Gastrocnemius medialis (tissue), 4 donors: ENCODE measurements around the gene BCL7A. TPM values are rescaled to one million over a fixed set of nuclear protein-coding genes. Genes with fewer than 3 reads are reported as not detected.

Experiments
- ATAC-seq, 2 donors: fragments of 150-250 bp; one replicate each; pipeline ENCODE4 v1.9.1; 2016
- DNase-seq, 2 donors: peaks; one replicate each; pipeline ENCODE4 v3.0.0-alpha.2; 2019
- H3K27ac ChIP-seq, 4 donors: fragments of 200-600 bp; sonication (generic); 1 replicate in 1 of 4; 2 replicates in 3 of 4; pipeline ENCODE4 v1.5.1; 2016 to 2018; ENCODE audit warnings: mild to moderate bottlenecking in 2 of 4, moderate library complexity in 1 of 4
- H3K27me3 ChIP-seq, 3 donors: fragments of 200-600 bp; sonication (generic) in 2 of 3; 1 replicate in 1 of 3; 2 replicates in 2 of 3; pipeline versions ENCODE4 v1.5.1 to v1.6.0; 2016 to 2019; ENCODE audit warnings: mild to moderate bottlenecking in 1 of 3, moderate library complexity in 1 of 3
- H3K36me3 ChIP-seq, 2 donors: fragments of 200-600 bp; sonication (generic) in 1 of 2; one replicate each; pipeline ENCODE4 v1.5.1; 2017 to 2018
- H3K4me1 ChIP-seq, 2 donors: fragments of 200-600 bp; sonication (generic) in 1 of 2; one replicate each; pipeline ENCODE4 v1.5.1; 2016 to 2017; ENCODE audit warnings: mild to moderate bottlenecking in 2 of 2
- H3K4me3 ChIP-seq, 4 donors: fragments of 200-600 bp; sonication (generic) in 3 of 4; 1 replicate in 1 of 4; 2 replicates in 3 of 4; pipeline ENCODE4 v1.5.1; 2016 to 2019; ENCODE audit warnings: mild to moderate bottlenecking in 2 of 4
- H3K9me3 ChIP-seq, 3 donors: fragments of 200-600 bp; sonication (generic) in 2 of 3; 1 replicate in 1 of 3; 2 replicates in 2 of 3; pipeline ENCODE4 v1.5.1; 2016 to 2019
- CTCF ChIP-seq, 5 experiments: fragments of 450-650 bp in 3 of 5; fragments of 200-600 bp in 2 of 5; sonication (generic) in 2 of 5; IDR thresholded peaks in 4 of 5; conservative IDR thresholded peaks in 1 of 5; 1 replicate in 4 of 5; 2 replicates in 1 of 5; pipeline ENCODE4 v1.5.1; 2016 to 2019; ENCODE audit warnings: antibody characterized with exemption in 5 of 5, mild to moderate bottlenecking in 3 of 5, moderate library complexity in 3 of 5
- POLR2A ChIP-seq, 2 donors: fragments of 450-650 bp; IDR thresholded peaks; one replicate each; pipeline ENCODE4 v1.6.1; 2017; ENCODE audit warnings: antibody characterized with exemption in 2 of 2, mild to moderate bottlenecking in 2 of 2, moderate library complexity in 2 of 2
- in situ Hi-C, 4 donors: fragments of 200-750 bp; cut with MboI; loops; one replicate each; pipeline versions ENCODE4 v1.15.0 to v1.8.0; 2017; ENCODE audit warnings: low sequenced_read_pairs in 4 of 4
- intact Hi-C: fragments of 100-400 bp; cut with DNase I; formaldehyde crosslinking; loops from one replicate; pipeline ENCODE4 v1.15.1; 2023; ENCODE audit warnings: low total_unique reads
- total RNA-seq, 4 donors: library from RNA; depleted of rRNA; stranded (reverse); fragments of >200 nt; gene quantifications; one replicate each; pipeline versions ENCODE4 v1.1.0 to v1.2.3, GENCODE V29; 2016

BCL7A gene
- total RNA-seq, 4 donors from 2014 or later: 9.8 to 23.5 (median 13.7) TPM

GRCh38 chr12:122067548-122067947, 45.9 kb downstream of the BCL7A start:
- Histone ChIP-seq H3K27me3 (no peaks in the 10 kb centered on the region), H3K4me3 (no peak overlapping the region), H3K36me3 (no peaks in the 10 kb centered on the region), H3K27ac (no peak overlapping the region), H3K4me1 (peaks cover 35 to 39% of the 10 kb centered on the region in 2 donors), H3K9me3 (no peaks in the 10 kb centered on the region)
- in situ Hi-C loops: no loop called here
- TF ChIP-seq CTCF (IDR thresholded peaks at IDR 0.05 in 4 of 5, conservative IDR thresholded peaks at IDR 0.05 in 1 of 5): no peak
- no peak for TF ChIP-seq POLR2A (IDR thresholded peaks at IDR 0.05)
- intact Hi-C loops: no loop called here
- DNase-seq: no peak
- no peak for ATAC-seq

- in situ Hi-C loops: no loop called here
Observed at GRCh38 chr12:122067966-122068365, 46.3 kb downstream of the BCL7A start.

GRCh38 chr12:122072031-122072970, 50.6 kb downstream of the BCL7A start:
- TF ChIP-seq CTCF (IDR thresholded peaks at IDR 0.05 in 4 of 5, conservative IDR thresholded peaks at IDR 0.05 in 1 of 5) (peak in 1 of 5 experiments; percentile 50), POLR2A (IDR thresholded peaks at IDR 0.05) (peak; percentile 33 to 45)
- peaks cover 21 to 26% of the 10 kb centered on the region in 2 donors for H3K4me1 ChIP-seq
- no peaks in the 10 kb centered on the region for H3K36me3 ChIP-seq
- H3K4me3 ChIP-seq: peak overlapping the region in 1 of 4 donors; percentile 19
- peak; percentile 98 for ATAC-seq
- no peaks in the 10 kb centered on the region for H3K27me3 ChIP-seq
- peak overlapping the region; percentile 86 to 96 (median 93) for H3K27ac ChIP-seq
- DNase-seq: peak; percentile 87
- in situ Hi-C loops (no loop called here), intact Hi-C loops (loop anchor here (10.0 kb wide), 1 partner anchor 358 kb away; the partner anchor contains the start of gene TMEM120B)
- H3K9me3 ChIP-seq: no peaks in the 10 kb centered on the region

More at GRCh38 chr12:122067966-122068365, 46.3 kb downstream of the BCL7A start:
- peaks cover 37 to 38% of the 10 kb centered on the region in 2 donors for H3K4me1 ChIP-seq
- no peak overlapping the region for H3K27ac ChIP-seq
- DNase-seq (no peak), ATAC-seq (no peak)
- H3K36me3 ChIP-seq: no peaks in the 10 kb centered on the region
- H3K4me3 ChIP-seq: no peak overlapping the region
- H3K27me3 ChIP-seq: no peaks in the 10 kb centered on the region
- H3K9me3 ChIP-seq: no peaks in the 10 kb centered on the region
- intact Hi-C loops: no loop called here
- TF ChIP-seq CTCF (IDR thresholded peaks at IDR 0.05 in 4 of 5, conservative IDR thresholded peaks at IDR 0.05 in 1 of 5): no peak
- no peak for TF ChIP-seq POLR2A (IDR thresholded peaks at IDR 0.05)

- TF ChIP-seq POLR2A (IDR thresholded peaks at IDR 0.05) (no peak), CTCF (IDR thresholded peaks at IDR 0.05 in 4 of 5, conservative IDR thresholded peaks at IDR 0.05 in 1 of 5) (no peak)
- intact Hi-C loops (loop anchor here (10.0 kb wide), 1 partner anchor 359 kb away; the partner anchor contains the start of gene TMEM120B), in situ Hi-C loops (no loop called here)
- no peaks in the 10 kb centered on the region for H3K36me3 ChIP-seq
- DNase-seq: no peak
- peak overlapping the region in 3 of 4 donors; percentile 86 to 96 (median 91) for H3K27ac ChIP-seq
- ATAC-seq: no peak
- H3K27me3 ChIP-seq: no peaks in the 10 kb centered on the region
- H3K9me3 ChIP-seq: no peaks in the 10 kb centered on the region
- H3K4me1 ChIP-seq: peaks cover 29 to 31% of the 10 kb centered on the region in 2 donors
- no peak overlapping the region for H3K4me3 ChIP-seq
Observed at GRCh38 chr12:122073815-122074214, 52.1 kb downstream of the BCL7A start.
